IPS-18a (cell line): ENCODE data around the gene OSBPL9.

ENCODE experiments used
- H3K27ac ChIP-seq: one replicate; pipeline ENCODE4 v1.5.1; 2013; ENCODE audit warnings: low read length
- H3K27me3 ChIP-seq: one replicate; pipeline ENCODE4 v1.6.1; 2013; ENCODE audit warnings: mild to moderate bottlenecking, low read length; ENCODE audit not compliant: control insufficient read depth, insufficient read depth
- H3K36me3 ChIP-seq: one replicate; pipeline ENCODE4 v1.6.1; 2013; ENCODE audit warnings: low read depth, low read length; ENCODE audit not compliant: control insufficient read depth
- H3K4me1 ChIP-seq: one replicate; pipeline ENCODE4 v1.6.1; 2013; ENCODE audit warnings: low read depth, low read length; ENCODE audit not compliant: control insufficient read depth
- H3K4me3 ChIP-seq: one replicate; pipeline ENCODE4 v1.5.1; 2013; ENCODE audit warnings: low read length
- H3K9ac ChIP-seq: one replicate; pipeline ENCODE4 v1.6.1; 2013; ENCODE audit warnings: mild to moderate bottlenecking, low read length, moderate library complexity
- H3K9me3 ChIP-seq: one replicate; pipeline ENCODE4 v1.6.1; 2013; ENCODE audit warnings: low read depth, low read length; ENCODE audit not compliant: control insufficient read depth

OSBPL9 gene

GRCh38 chr1:51628715-51629590, 12.1 kb downstream of the OSBPL9 start:
- Histone ChIP-seq H3K9me3 (no peaks in the 10 kb centered on the region), H3K36me3 (no peaks in the 10 kb centered on the region), H3K4me3 (no peak overlapping the region), H3K27me3 (no peaks in the 10 kb centered on the region), H3K9ac (no peak overlapping the region), H3K4me1 (no peaks in the 10 kb centered on the region), H3K27ac (no peak overlapping the region)

- Histone ChIP-seq H3K9ac (no peak overlapping the region), H3K4me1 (no peaks in the 10 kb centered on the region), H3K4me3 (no peak overlapping the region), H3K9me3 (no peaks in the 10 kb centered on the region), H3K36me3 (no peaks in the 10 kb centered on the region), H3K27ac (no peak overlapping the region), H3K27me3 (no peaks in the 10 kb centered on the region)
Measured at GRCh38 chr1:51629918-51630317, 13.0 kb downstream of the OSBPL9 start.

DNA sequence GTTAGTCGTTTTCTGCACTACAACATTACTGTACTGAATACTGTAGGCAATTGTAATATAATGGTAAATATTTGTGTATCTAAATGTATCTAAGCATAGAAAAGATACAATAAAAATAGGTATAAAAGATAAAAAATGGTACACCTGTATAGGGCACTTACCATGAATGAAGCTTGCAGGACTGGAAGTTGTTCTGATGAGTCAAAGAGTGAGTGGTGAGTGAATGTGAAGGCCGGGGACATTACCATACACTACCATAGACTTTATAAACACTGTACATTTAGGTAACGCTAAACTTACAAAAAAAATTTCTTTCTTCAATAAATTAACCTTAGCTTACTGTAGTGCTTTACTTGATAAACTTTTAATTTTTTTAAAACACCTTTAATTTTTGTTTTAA, 13.5 kb downstream of the OSBPL9 start:
- Histone ChIP-seq H3K36me3 (no peaks in the 10 kb centered on the region), H3K4me3 (no peak overlapping the region), H3K27ac (no peak overlapping the region), H3K4me1 (no peaks in the 10 kb centered on the region), H3K27me3 (no peaks in the 10 kb centered on the region), H3K9me3 (no peaks in the 10 kb centered on the region), H3K9ac (no peak overlapping the region)

DNA sequence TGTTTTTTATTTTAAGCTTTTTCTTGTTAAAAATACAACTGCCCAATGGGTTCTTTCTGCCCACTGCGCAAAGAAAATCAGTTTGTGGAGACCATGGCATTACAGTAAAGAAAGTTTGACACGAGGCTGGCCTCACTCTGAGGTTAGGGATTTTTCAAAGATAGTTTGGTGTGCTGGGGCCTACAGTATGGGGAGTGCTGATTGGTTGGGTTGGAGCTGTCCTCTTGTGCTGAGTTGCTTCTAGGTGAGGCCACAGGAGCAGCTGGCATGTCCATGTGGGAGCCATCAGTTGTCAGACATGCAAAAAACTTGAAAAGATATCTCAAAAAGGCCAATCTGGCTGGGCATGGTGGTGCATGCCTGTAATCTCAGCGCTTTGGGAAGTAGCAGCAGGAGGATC, 14.0 kb downstream of the OSBPL9 start:
- Histone ChIP-seq H3K9me3 (no peaks in the 10 kb centered on the region), H3K4me1 (no peaks in the 10 kb centered on the region), H3K9ac (no peak overlapping the region), H3K36me3 (no peaks in the 10 kb centered on the region), H3K27ac (no peak overlapping the region), H3K4me3 (no peak overlapping the region), H3K27me3 (no peaks in the 10 kb centered on the region)

DNA sequence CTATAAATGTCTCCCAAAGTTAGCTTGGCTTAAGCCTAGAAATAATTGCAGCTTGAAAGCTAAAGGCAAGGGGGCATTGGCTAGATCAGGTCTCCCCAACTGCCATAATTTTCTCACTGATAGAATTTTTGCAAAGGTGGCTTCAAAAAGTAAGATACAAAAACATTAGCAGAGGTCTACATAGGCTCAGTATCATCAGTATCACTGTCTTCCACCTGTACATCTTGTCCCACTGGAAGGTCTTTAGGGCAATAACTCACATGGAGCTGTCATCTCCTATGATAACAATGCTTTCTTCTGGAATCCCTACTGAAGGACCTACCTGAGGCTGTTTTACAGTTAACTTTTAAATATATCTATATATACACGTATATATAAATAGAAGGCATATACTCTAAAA, 14.9 kb downstream of the OSBPL9 start:
- Histone ChIP-seq H3K4me3 (no peak overlapping the region), H3K36me3 (no peaks in the 10 kb centered on the region), H3K27me3 (no peaks in the 10 kb centered on the region), H3K4me1 (no peaks in the 10 kb centered on the region), H3K9me3 (no peaks in the 10 kb centered on the region), H3K27ac (no peak overlapping the region), H3K9ac (no peak overlapping the region)

GRCh38 chr1:51634618-51635017, 17.7 kb downstream of the OSBPL9 start:
- no peak overlapping the region for H3K9ac ChIP-seq
- no peaks in the 10 kb centered on the region for H3K4me1 ChIP-seq
- no peak overlapping the region for H3K4me3 ChIP-seq
- no peaks in the 10 kb centered on the region for H3K36me3 ChIP-seq
- H3K9me3 ChIP-seq = no peaks in the 10 kb centered on the region
- H3K27ac ChIP-seq = no peak overlapping the region
- H3K27me3 ChIP-seq = no peaks in the 10 kb centered on the region

DNA sequence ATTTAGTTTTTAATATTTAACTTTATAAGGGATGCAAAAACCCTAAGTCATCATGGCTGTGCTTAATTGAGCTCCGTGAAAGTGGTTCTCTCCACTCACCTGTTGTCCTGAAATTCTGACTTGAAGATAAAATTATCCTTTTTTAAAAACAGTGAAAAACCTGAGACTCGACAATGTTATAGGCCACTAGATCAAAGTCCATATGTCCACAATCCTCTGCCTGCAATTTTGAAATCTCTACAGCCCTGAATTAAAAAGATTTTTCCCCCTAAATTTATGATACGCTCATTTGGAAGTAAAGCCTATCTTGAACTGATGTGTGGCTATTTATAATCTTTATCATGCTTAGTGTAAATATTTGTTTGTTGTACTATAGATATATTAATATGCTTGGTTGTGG, 18.7 kb downstream of the OSBPL9 start:
- H3K4me1 ChIP-seq = no peaks in the 10 kb centered on the region
- no peak overlapping the region for H3K27ac ChIP-seq
- H3K9me3 ChIP-seq = no peaks in the 10 kb centered on the region
- H3K4me3 ChIP-seq = no peak overlapping the region
- no peaks in the 10 kb centered on the region for H3K27me3 ChIP-seq
- H3K36me3 ChIP-seq = no peaks in the 10 kb centered on the region
- no peak overlapping the region for H3K9ac ChIP-seq

- no peaks in the 10 kb centered on the region for H3K4me1 ChIP-seq
- H3K4me3 ChIP-seq = no peak overlapping the region
- H3K36me3 ChIP-seq = no peaks in the 10 kb centered on the region
- H3K9ac ChIP-seq = no peak overlapping the region
- no peak overlapping the region for H3K27ac ChIP-seq
- no peaks in the 10 kb centered on the region for H3K27me3 ChIP-seq
- no peaks in the 10 kb centered on the region for H3K9me3 ChIP-seq
Measured at GRCh38 chr1:51636191-51636590, 19.3 kb downstream of the OSBPL9 start.

DNA sequence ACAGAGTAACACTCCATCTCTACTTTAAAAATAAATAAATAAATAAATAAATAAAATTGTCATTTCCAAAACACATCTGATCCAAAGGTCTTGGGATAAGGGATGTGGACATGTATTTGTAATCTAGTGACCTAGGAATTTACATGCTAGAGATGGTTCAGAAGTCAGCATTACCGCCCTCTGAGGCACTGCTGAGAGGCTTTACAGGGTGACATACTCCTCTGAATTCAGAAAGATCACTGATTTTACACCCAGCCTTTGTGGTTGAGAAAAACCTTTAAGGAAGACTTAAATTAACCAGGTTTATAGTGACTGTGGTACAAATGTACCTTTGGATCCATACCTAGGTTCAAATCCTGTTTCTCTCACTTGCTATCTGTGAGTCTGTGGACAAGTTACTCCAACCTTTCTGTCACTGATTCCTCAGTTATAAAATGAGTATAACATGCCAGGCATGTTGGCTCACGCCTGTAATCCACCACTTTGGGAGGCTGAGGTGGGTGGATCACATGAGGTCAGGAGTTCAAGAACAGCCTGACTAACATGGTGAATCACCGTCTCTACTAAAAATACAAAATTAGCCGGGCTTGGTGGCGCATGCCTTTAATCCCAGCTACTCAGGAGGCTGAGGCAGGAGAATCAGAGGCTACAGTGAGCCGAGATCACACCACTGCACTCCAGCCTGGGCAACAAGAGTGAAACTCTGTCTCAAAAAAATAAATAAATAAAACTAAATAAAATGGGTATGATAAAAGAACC, 20.1 kb downstream of the OSBPL9 start:
- Histone ChIP-seq H3K9ac (no peak overlapping the region), H3K9me3 (no peaks in the 10 kb centered on the region), H3K4me3 (no peak overlapping the region), H3K4me1 (no peaks in the 10 kb centered on the region), H3K27ac (no peak overlapping the region), H3K27me3 (no peaks in the 10 kb centered on the region), H3K36me3 (no peaks in the 10 kb centered on the region)

- Histone ChIP-seq H3K27me3 (no peaks in the 10 kb centered on the region), H3K36me3 (no peaks in the 10 kb centered on the region), H3K27ac (no peak overlapping the region), H3K9me3 (no peaks in the 10 kb centered on the region), H3K9ac (no peak overlapping the region), H3K4me1 (no peaks in the 10 kb centered on the region), H3K4me3 (no peak overlapping the region)
Measured at GRCh38 chr1:51638350-51638749, 21.5 kb downstream of the OSBPL9 start.

- Histone ChIP-seq H3K36me3 (no peaks in the 10 kb centered on the region), H3K9ac (no peak overlapping the region), H3K9me3 (no peaks in the 10 kb centered on the region), H3K4me3 (no peak overlapping the region), H3K4me1 (no peaks in the 10 kb centered on the region), H3K27me3 (no peaks in the 10 kb centered on the region), H3K27ac (no peak overlapping the region)
Measured at GRCh38 chr1:51639694-51640093, 22.8 kb downstream of the OSBPL9 start.

DNA sequence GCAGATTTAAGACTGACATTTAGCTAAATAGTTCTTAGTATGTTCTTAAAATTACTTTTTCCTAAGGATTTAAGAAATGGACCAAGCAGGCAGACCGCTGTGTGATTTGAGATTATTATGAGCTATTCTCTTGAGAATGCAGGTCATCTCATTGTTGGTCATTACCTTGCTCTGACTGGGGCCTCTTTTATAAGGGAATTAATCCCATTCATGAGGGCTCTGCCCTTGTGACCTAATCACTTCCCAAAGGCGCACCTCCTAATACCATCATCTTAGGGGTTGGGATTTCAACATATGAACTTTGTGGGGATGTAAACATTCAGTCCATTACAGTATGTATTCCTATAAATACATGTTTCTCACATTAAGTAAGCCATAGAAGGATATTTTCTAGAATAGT, 24.2 kb downstream of the OSBPL9 start:
- Histone ChIP-seq H3K27ac (no peak overlapping the region), H3K9ac (no peak overlapping the region), H3K36me3 (no peaks in the 10 kb centered on the region), H3K4me1 (no peaks in the 10 kb centered on the region), H3K4me3 (no peak overlapping the region), H3K27me3 (no peaks in the 10 kb centered on the region), H3K9me3 (no peaks in the 10 kb centered on the region)
